GM23338 (cell line): ENCODE data around the gene TNS3. TPM values are rescaled to one million over a fixed set of nuclear protein-coding genes. Genes with fewer than 3 reads are reported as not detected.

Experiments
- ATAC-seq: fragments of 200-7000 bp; cut with Tn5 transposase; 3 replicates; pipeline ENCODE4 v1.9.1; 2020
- DNase-seq: peaks from one replicate; pipeline ENCODE4 v3.0.0-alpha.2; 2015; ENCODE audit warnings: low spot score
- H2AFZ ChIP-seq: fragments of 200-600 bp; sonication (generic); 2 replicates; pipeline ENCODE4 v1.8.0; 2016; ENCODE audit warnings: antibody characterized with exemption, mild to moderate bottlenecking, moderate library complexity
- H3F3A ChIP-seq: fragments of 200-600 bp; sonication (generic); replicated peaks from 2 replicates; pipeline ENCODE4 v1.8.0; 2017; ENCODE audit warnings: antibody characterized with exemption, mixed run types, low read depth
- H3K27ac ChIP-seq: fragments of 200-600 bp; sonication (generic); 2 replicates; pipeline ENCODE4 v1.6.1; 2016; ENCODE audit warnings: low read depth
- H3K27me3 ChIP-seq: fragments of 200-600 bp; sonication (generic); 2 replicates; pipeline ENCODE4 v1.8.0; 2016; ENCODE audit warnings: mild to moderate bottlenecking, mixed run types, moderate library complexity; ENCODE audit not compliant: insufficient read depth
- H3K36me3 ChIP-seq: fragments of 200-600 bp; sonication (generic); 2 replicates; pipeline ENCODE4 v1.8.0; 2016; ENCODE audit warnings: mild to moderate bottlenecking; ENCODE audit not compliant: insufficient read depth
- H3K4me1 ChIP-seq: fragments of 200-600 bp; sonication (generic); 2 replicates; pipeline ENCODE4 v1.8.0; 2016; ENCODE audit warnings: mild to moderate bottlenecking, moderate library complexity; ENCODE audit not compliant: insufficient read depth
- H3K4me2 ChIP-seq: fragments of 200-600 bp; sonication (generic); 2 replicates; pipeline ENCODE4 v1.7.1; 2017; ENCODE audit warnings: mixed run types
- H3K4me3 ChIP-seq: fragments of 200-600 bp; sonication (generic); 2 replicates; pipeline ENCODE4 v1.6.1; 2016; ENCODE audit warnings: mixed run types
- H3K79me2 ChIP-seq: fragments of 200-600 bp; sonication (generic); replicated peaks from 2 replicates; pipeline ENCODE4 v1.8.0; 2017; ENCODE audit warnings: mild to moderate bottlenecking; ENCODE audit not compliant: insufficient read depth
- H3K9me2 ChIP-seq: fragments of 200-600 bp; sonication (generic); 2 replicates; pipeline ENCODE4 v1.8.0; 2017; ENCODE audit not compliant: insufficient read depth
- H4K20me1 ChIP-seq: fragments of 200-600 bp; sonication (generic); replicated peaks from 2 replicates; pipeline ENCODE4 v1.8.0; 2017; ENCODE audit warnings: mild to moderate bottlenecking; ENCODE audit not compliant: insufficient read depth
- H3K27ac Mint-ChIP-seq: 2 replicates; pipeline ENCODE4 v1.8.0; 2020; ENCODE audit warnings: inconsistent platforms, mild to moderate bottlenecking, moderate library complexity, mixed read lengths
- H3K27me3 Mint-ChIP-seq: 3 replicates; pipeline ENCODE4 v1.8.0; 2022; ENCODE audit warnings: low read depth, mild to moderate bottlenecking, moderate library complexity, mixed read lengths, inconsistent platforms; ENCODE audit not compliant: insufficient read depth, poor library complexity
- H3K36me3 Mint-ChIP-seq: 3 replicates; pipeline ENCODE4 v1.8.0; 2021; ENCODE audit warnings: low read depth, mild to moderate bottlenecking, inconsistent platforms, moderate library complexity, mixed read lengths
- H3K4me1 Mint-ChIP-seq: 3 replicates; pipeline ENCODE4 v1.8.0; 2020; ENCODE audit warnings: mild to moderate bottlenecking, inconsistent platforms, mixed read lengths
- H3K4me3 Mint-ChIP-seq: 3 replicates; pipeline ENCODE4 v1.8.0; 2021; ENCODE audit warnings: moderate library complexity, mild to moderate bottlenecking, inconsistent platforms, mixed read lengths
- H3K9me3 Mint-ChIP-seq: 3 replicates; pipeline ENCODE4 v1.8.0; 2020; ENCODE audit warnings: moderate library complexity, mild to moderate bottlenecking, inconsistent platforms, mixed read lengths
- CREB1 ChIP-seq: fragments of 250-450 bp; sonication (Bioruptor Pico); IDR thresholded peaks from 2 replicates; pipeline ENCODE4 v1.5.0; 2020; ENCODE audit warnings: low read depth, mild to moderate bottlenecking, moderate library complexity
- EZH2 ChIP-seq: fragments of 200-600 bp; sonication (generic); IDR thresholded peaks from one replicate; pipeline ENCODE4 v1.8.0; 2017; ENCODE audit warnings: antibody characterized with exemption, mild to moderate bottlenecking, low read depth; ENCODE audit not compliant: unreplicated experiment
- EZH2phosphoT487 ChIP-seq: fragments of 200-600 bp; sonication (generic); IDR thresholded peaks from one replicate; pipeline ENCODE4 v1.8.1; 2018; ENCODE audit warnings: antibody characterized with exemption; ENCODE audit not compliant: unreplicated experiment
- POLR2AphosphoS5 ChIP-seq: IDR thresholded peaks from 2 replicates; pipeline ENCODE4 v1.6.1; 2016; ENCODE audit warnings: antibody characterized with exemption, low read depth
- ZNF462 ChIP-seq: fragments of 250-450 bp; sonication (Bioruptor Pico); IDR thresholded peaks from 2 replicates; pipeline ENCODE4 v1.5.0; 2020; ENCODE audit warnings: mild to moderate bottlenecking, moderate library complexity
- polyA plus RNA-seq: library from polyadenylated mRNA; unstranded; fragments of >200 nt; fragmentation: Nextera tagmentation; extraction: Ambion mirVana; gene quantifications from 2 replicates; pipeline ENCODE4 v1.2.1, GENCODE V29; 2016
- total RNA-seq: library from RNA; depleted of rRNA; stranded (reverse); fragments of >200 nt; shearing (Covaris generic); gene quantifications from 2 replicates; pipeline ENCODE4 v1.2.3, GENCODE V29; 2014
- TF ChIP-seq, protein P1 (sequence below): IDR thresholded peaks from 2 replicates; pipeline ENCODE4 v1.6.1; 2016; ENCODE audit warnings: antibody characterized with exemption

Gene TNS3
- total and polyA plus RNA-seq, 2 experiments from 2014 or later, result 6.2 to 28.7 TPM

DNA sequence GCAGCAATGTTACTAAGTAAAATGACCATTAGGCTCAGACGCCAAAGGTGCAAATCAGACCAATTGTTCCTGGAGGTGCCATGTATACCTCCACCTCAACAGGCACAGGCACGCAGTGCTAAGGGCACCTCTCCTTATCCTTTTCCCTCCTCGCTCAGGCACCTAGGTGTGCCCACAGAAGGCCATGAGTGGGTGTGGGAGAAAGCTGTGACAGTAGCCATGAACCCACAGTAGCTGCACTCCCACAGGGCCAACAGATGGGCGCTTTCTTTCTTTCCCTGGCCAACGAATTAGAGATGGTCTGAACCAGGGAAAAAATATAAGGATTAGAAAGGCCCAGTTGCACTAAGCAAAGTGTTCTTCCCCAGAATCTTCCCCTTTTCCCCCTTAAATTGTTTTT lies 15.5 kb upstream of the TNS3 start:
- Histone ChIP-seq H3K4me1 (peaks cover 3% of the 10 kb centered on the region; the same call in 1 of the 2 replicates), H3K27ac (no peak overlapping the region), H3K36me3 (peaks cover 7% of the 10 kb centered on the region; the same call in 1 of the 2 replicates), H3F3A (no peaks in the 10 kb centered on the region), H4K20me1 (no peaks in the 10 kb centered on the region), H3K27me3 (no peaks in the 10 kb centered on the region), H3K4me2 (no peak overlapping the region), H3K79me2 (no peaks in the 10 kb centered on the region), H2AFZ (no peak overlapping the region), H3K9me2 (no peaks in the 10 kb centered on the region), H3K4me3 (no peak overlapping the region)
- peaks cover 9% of the 10 kb centered on the region for H3K27me3 Mint-ChIP-seq
- no peak overlapping the region for H3K27ac Mint-ChIP-seq
- H3K36me3 Mint-ChIP-seq, result peaks cover 19% of the 10 kb centered on the region
- no peak overlapping the region for H3K4me3 Mint-ChIP-seq
- DNase-seq (no peak), ATAC-seq (no peak)
- TF ChIP-seq POLR2AphosphoS5, result no peak
- TF ChIP-seq ZNF462 (CRISPR knock-in tag), result no peak
- TF ChIP-seq, protein P1, sequence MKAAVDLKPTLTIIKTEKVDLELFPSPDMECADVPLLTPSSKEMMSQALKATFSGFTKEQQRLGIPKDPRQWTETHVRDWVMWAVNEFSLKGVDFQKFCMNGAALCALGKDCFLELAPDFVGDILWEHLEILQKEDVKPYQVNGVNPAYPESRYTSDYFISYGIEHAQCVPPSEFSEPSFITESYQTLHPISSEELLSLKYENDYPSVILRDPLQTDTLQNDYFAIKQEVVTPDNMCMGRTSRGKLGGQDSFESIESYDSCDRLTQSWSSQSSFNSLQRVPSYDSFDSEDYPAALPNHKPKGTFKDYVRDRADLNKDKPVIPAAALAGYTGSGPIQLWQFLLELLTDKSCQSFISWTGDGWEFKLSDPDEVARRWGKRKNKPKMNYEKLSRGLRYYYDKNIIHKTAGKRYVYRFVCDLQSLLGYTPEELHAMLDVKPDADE, result no peak
- no peak for TF ChIP-seq CREB1 (CRISPR knock-in tag)
- no peak for TF ChIP-seq EZH2
- no peak for TF ChIP-seq EZH2phosphoT487
- H3K4me1 Mint-ChIP-seq, result peaks cover 3% of the 10 kb centered on the region
- peaks cover 42% of the 10 kb centered on the region for H3K9me3 Mint-ChIP-seq
